ENCODE measurements around the gene ZFYVE1.

Gene ZFYVE1

GRCh38 chr14:72947366-72948160, 79.3 kb downstream of the ZFYVE1 start:
- peaks cover 0 to 55% (median 43%) of the 10 kb centered on the region in 5 donors for H3K36me3 ChIP-seq (ENCODE audit: control insufficient read depth in 5 of 5, insufficient read depth in 5 of 5, low read length in 5 of 5)

GRCh38 chr14:72946491-72946890, 80.4 kb downstream of the ZFYVE1 start:
- Histone ChIP-seq H3K27me3 (ENCODE audit: control insufficient read depth in 5 of 5, insufficient read depth in 4 of 5, low read length in 5 of 5) (no peaks in the 10 kb centered on the region), H3K36me3 (ENCODE audit: control insufficient read depth in 5 of 5, insufficient read depth in 5 of 5, low read length in 5 of 5) (peaks cover 0 to 57% (median 48%) of the 10 kb centered on the region in 5 donors), H3K9ac (ENCODE audit: low read length in 5 of 5) (no peak overlapping the region), H3K4me3 (ENCODE audit: low read depth in 1 of 5, low read length in 5 of 5) (no peak overlapping the region), H3K4me1 (ENCODE audit: control insufficient read depth in 5 of 5, insufficient read depth in 5 of 5, low read length in 5 of 5) (no peaks in the 10 kb centered on the region), H3K27ac (ENCODE audit: low read depth, low read length) (no peak overlapping the region), H3K9me3 (ENCODE audit: control insufficient read depth in 5 of 5, low read length in 5 of 5) (no peaks in the 10 kb centered on the region)

More at GRCh38 chr14:72947366-72948160, 79.3 kb downstream of the ZFYVE1 start:
- no peak overlapping the region for H3K9ac ChIP-seq (ENCODE audit: low read length in 5 of 5)
- H3K4me1 ChIP-seq (ENCODE audit: control insufficient read depth in 5 of 5, insufficient read depth in 5 of 5, low read length in 5 of 5): no peaks in the 10 kb centered on the region
- H3K4me3 ChIP-seq (ENCODE audit: low read depth in 1 of 5, low read length in 5 of 5): no peak overlapping the region
- no peaks in the 10 kb centered on the region for H3K27me3 ChIP-seq (ENCODE audit: control insufficient read depth in 5 of 5, insufficient read depth in 4 of 5, low read length in 5 of 5)
- H3K27ac ChIP-seq (ENCODE audit: low read depth, low read length): no peak overlapping the region
- no peaks in the 10 kb centered on the region for H3K9me3 ChIP-seq (ENCODE audit: control insufficient read depth in 5 of 5, low read length in 5 of 5)

DNA sequence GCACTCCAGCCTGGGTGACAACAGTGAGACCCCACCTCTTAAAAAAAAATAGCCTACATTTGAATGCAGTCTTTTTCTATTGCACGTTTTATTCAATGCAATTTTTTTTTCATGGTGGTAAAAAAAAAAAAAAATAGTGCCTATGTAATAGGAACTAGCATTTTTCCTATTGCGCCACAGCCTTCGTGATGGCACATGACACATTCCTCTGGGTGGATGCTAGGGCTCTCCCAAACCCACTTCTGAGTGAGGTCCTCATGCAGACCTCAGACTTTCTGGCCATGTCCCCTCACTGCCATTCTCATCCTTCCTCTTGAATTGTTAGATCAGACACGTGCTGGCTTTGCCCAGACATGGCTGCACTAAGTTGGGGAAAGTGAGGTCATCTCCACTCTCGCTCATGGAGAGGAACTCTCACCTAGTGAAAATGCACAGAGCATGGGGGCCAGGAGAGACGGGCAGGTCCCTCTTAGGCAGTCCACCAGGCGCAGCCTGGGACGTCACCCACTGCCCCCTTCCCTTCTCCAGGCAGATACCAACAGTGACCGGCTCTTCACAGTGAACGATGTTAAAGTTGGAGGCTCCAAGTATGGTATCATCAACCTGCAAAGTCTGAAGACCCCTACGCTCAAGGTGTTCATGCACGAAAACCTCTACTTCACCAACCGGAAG, 81.4 kb downstream of the ZFYVE1 start:
- H3K36me3 ChIP-seq (ENCODE audit: control insufficient read depth in 5 of 5, insufficient read depth in 5 of 5, low read length in 5 of 5): peaks cover 0 to 59% (median 52%) of the 10 kb centered on the region in 5 donors

GRCh38 chr14:72943876-72944430, 83.0 kb downstream of the ZFYVE1 start:
- no peak overlapping the region for H3K4me3 ChIP-seq (ENCODE audit: low read depth in 1 of 5, low read length in 5 of 5)
- H3K9me3 ChIP-seq (ENCODE audit: control insufficient read depth in 5 of 5, low read length in 5 of 5): no peaks in the 10 kb centered on the region
- no peaks in the 10 kb centered on the region for H3K27me3 ChIP-seq (ENCODE audit: control insufficient read depth in 5 of 5, insufficient read depth in 4 of 5, low read length in 5 of 5)
- H3K36me3 ChIP-seq (ENCODE audit: control insufficient read depth in 5 of 5, insufficient read depth in 5 of 5, low read length in 5 of 5): peaks cover 0 to 74% (median 62%) of the 10 kb centered on the region in 5 donors
- H3K9ac ChIP-seq (ENCODE audit: low read length in 5 of 5): no peak overlapping the region
- no peak overlapping the region for H3K27ac ChIP-seq (ENCODE audit: low read depth, low read length)
- H3K4me1 ChIP-seq (ENCODE audit: control insufficient read depth in 5 of 5, insufficient read depth in 5 of 5, low read length in 5 of 5): no peaks in the 10 kb centered on the region

More for the DNA sequence above, 81.4 kb downstream of the ZFYVE1 start:
- Histone ChIP-seq H3K27me3 (ENCODE audit: control insufficient read depth in 5 of 5, insufficient read depth in 4 of 5, low read length in 5 of 5) (no peaks in the 10 kb centered on the region), H3K9me3 (ENCODE audit: control insufficient read depth in 5 of 5, low read length in 5 of 5) (no peaks in the 10 kb centered on the region), H3K4me1 (ENCODE audit: control insufficient read depth in 5 of 5, insufficient read depth in 5 of 5, low read length in 5 of 5) (no peaks in the 10 kb centered on the region), H3K27ac (ENCODE audit: low read depth, low read length) (no peak overlapping the region), H3K9ac (ENCODE audit: low read length in 5 of 5) (no peak overlapping the region), H3K4me3 (ENCODE audit: low read depth in 1 of 5, low read length in 5 of 5) (no peak overlapping the region)

GRCh38 chr14:72942934-72943333, 84.0 kb downstream of the ZFYVE1 start:
- no peak overlapping the region for H3K9ac ChIP-seq (ENCODE audit: low read length in 5 of 5)
- no peaks in the 10 kb centered on the region for H3K27me3 ChIP-seq (ENCODE audit: control insufficient read depth in 5 of 5, insufficient read depth in 4 of 5, low read length in 5 of 5)
- H3K4me1 ChIP-seq (ENCODE audit: control insufficient read depth in 5 of 5, insufficient read depth in 5 of 5, low read length in 5 of 5): no peaks in the 10 kb centered on the region
- H3K27ac ChIP-seq (ENCODE audit: low read depth, low read length): no peak overlapping the region
- peaks cover 5 to 83% (median 70%) of the 10 kb centered on the region in 5 donors for H3K36me3 ChIP-seq (ENCODE audit: control insufficient read depth in 5 of 5, insufficient read depth in 5 of 5, low read length in 5 of 5)
- no peak overlapping the region for H3K4me3 ChIP-seq (ENCODE audit: low read depth in 1 of 5, low read length in 5 of 5)
- H3K9me3 ChIP-seq (ENCODE audit: control insufficient read depth in 5 of 5, low read length in 5 of 5): no peaks in the 10 kb centered on the region

DNA sequence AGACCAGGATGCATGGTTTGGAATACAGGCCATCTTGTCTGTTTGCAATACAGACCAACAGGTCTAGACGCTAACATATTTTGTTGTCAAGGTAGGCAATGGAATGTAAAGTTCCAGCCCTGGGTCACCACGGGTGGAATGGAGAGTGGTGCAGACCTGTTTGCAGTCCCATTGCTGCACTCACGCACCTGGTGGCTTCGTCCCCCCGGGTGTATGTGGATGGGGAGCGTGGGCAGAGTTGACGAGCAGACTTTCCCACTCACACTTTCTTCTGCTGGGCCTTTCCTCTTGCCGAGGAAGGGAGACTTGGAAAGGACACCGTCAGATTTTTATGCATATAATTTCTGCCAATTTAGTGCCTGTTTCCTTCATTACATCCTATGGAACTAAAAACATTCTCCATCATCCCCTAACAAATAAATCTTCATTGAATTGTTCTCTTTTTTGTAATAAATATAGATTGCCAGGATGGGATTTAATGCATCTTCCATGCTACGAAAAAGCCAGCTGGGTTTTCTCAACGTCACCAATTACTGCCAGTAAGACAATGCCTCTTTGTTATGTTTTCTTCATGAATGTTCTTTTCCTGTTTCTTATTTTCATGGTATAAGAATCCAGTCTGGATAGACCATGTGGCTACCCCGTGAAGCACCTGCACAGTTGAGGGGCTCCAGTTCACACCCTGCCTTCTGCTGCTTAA, 85.5 kb downstream of the ZFYVE1 start:
- Histone ChIP-seq H3K9ac (ENCODE audit: low read length in 5 of 5) (no peak overlapping the region), H3K9me3 (ENCODE audit: control insufficient read depth in 5 of 5, low read length in 5 of 5) (no peaks in the 10 kb centered on the region), H3K36me3 (ENCODE audit: control insufficient read depth in 5 of 5, insufficient read depth in 5 of 5, low read length in 5 of 5) (peaks cover 5 to 71% (median 58%) of the 10 kb centered on the region in 5 donors), H3K27me3 (ENCODE audit: control insufficient read depth in 5 of 5, insufficient read depth in 4 of 5, low read length in 5 of 5) (no peaks in the 10 kb centered on the region), H3K27ac (ENCODE audit: low read depth, low read length) (no peak overlapping the region), H3K4me1 (ENCODE audit: control insufficient read depth in 5 of 5, insufficient read depth in 5 of 5, low read length in 5 of 5) (no peaks in the 10 kb centered on the region), H3K4me3 (ENCODE audit: low read depth in 1 of 5, low read length in 5 of 5) (no peak overlapping the region)

- Histone ChIP-seq H3K27me3 (ENCODE audit: control insufficient read depth in 5 of 5, insufficient read depth in 4 of 5, low read length in 5 of 5) (no peaks in the 10 kb centered on the region), H3K9me3 (ENCODE audit: control insufficient read depth in 5 of 5, low read length in 5 of 5) (no peaks in the 10 kb centered on the region), H3K4me1 (ENCODE audit: control insufficient read depth in 5 of 5, insufficient read depth in 5 of 5, low read length in 5 of 5) (no peaks in the 10 kb centered on the region), H3K36me3 (ENCODE audit: control insufficient read depth in 5 of 5, insufficient read depth in 5 of 5, low read length in 5 of 5) (peaks cover 5 to 59% (median 51%) of the 10 kb centered on the region in 5 donors), H3K27ac (ENCODE audit: low read depth, low read length) (no peak overlapping the region), H3K4me3 (ENCODE audit: low read depth in 1 of 5, low read length in 5 of 5) (no peak overlapping the region), H3K9ac (ENCODE audit: low read length in 5 of 5) (no peak overlapping the region)
Observed at GRCh38 chr14:72939630-72940029, 87.3 kb downstream of the ZFYVE1 start.

DNA sequence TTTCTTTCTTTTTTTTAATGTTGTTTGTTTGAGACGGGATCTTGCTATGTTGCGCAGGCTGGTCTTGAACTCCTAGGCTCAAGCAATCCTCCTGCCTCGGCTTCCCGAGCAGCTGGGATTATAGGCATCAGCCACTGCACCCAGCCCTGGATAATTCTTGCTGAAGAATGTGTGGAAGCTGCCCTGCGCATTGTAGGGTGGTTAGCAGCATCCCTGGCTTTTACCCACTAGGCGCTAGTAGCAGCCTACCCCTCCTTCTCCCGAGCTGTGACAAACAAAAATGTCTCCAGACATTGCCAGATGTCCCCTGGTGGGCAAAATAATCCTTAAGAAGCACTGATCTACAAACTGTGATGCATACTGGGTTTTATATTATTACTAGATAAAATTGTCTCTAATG, 94.0 kb downstream of the ZFYVE1 start:
- H3K4me3 ChIP-seq (ENCODE audit: low read depth in 1 of 5, low read length in 5 of 5): no peak overlapping the region
- no peaks in the 10 kb centered on the region for H3K27me3 ChIP-seq (ENCODE audit: control insufficient read depth in 5 of 5, insufficient read depth in 4 of 5, low read length in 5 of 5)
- no peak overlapping the region for H3K9ac ChIP-seq (ENCODE audit: low read length in 5 of 5)
- no peaks in the 10 kb centered on the region for H3K4me1 ChIP-seq (ENCODE audit: control insufficient read depth in 5 of 5, insufficient read depth in 5 of 5, low read length in 5 of 5)
- H3K9me3 ChIP-seq (ENCODE audit: control insufficient read depth in 5 of 5, low read length in 5 of 5): no peaks in the 10 kb centered on the region
- H3K27ac ChIP-seq (ENCODE audit: low read depth, low read length): no peak overlapping the region
- peaks cover 0 to 1% (median under 1%) of the 10 kb centered on the region in 5 donors for H3K36me3 ChIP-seq (ENCODE audit: control insufficient read depth in 5 of 5, insufficient read depth in 5 of 5, low read length in 5 of 5)

DNA sequence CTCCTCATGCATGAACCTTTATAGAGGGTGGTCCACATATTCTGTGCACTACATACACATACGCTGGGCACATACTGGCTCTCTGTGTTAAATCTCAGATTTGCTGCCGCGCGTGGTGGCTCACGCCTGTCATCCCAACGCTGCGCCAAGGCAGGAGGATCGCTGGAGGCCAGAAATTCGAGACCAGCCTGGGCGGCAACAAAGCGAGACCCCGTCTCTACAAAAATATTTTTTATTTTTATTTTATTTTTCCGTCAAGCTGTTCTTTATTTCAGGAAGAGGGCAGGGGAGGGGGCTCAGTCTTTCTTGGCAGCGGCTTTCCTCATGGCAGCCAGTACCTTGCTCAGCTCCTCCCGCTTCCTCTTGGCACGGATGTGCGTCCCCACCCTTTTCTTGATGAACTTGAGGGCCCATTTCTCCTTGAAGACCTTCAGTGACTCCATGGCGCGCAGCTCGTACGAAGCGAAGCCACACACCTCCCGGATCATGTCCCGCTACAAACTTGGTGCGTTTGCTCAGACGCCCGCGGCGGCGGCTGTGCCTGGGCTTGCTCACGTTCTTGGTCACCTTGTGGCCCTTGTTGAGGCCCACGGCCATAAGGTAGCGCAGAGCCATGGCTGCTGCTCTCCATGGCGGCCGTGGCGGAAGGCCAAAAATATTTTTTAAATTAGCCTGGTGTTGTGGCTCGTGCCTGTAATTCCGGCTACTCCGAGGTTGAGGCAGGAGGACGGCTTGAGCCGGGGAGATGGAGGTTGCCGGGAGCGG, 97.4 kb downstream of the ZFYVE1 start:
- H3K27me3 ChIP-seq (ENCODE audit: control insufficient read depth in 5 of 5, insufficient read depth in 4 of 5, low read length in 5 of 5): no peaks in the 10 kb centered on the region
- H3K4me3 ChIP-seq (ENCODE audit: low read depth in 1 of 5, low read length in 5 of 5): no peak overlapping the region
- H3K36me3 ChIP-seq (ENCODE audit: control insufficient read depth in 5 of 5, insufficient read depth in 5 of 5, low read length in 5 of 5): no peaks in the 10 kb centered on the region

More for the DNA sequence above, 97.4 kb downstream of the ZFYVE1 start:
- no peaks in the 10 kb centered on the region for H3K9me3 ChIP-seq (ENCODE audit: control insufficient read depth in 5 of 5, low read length in 5 of 5)
- no peak overlapping the region for H3K27ac ChIP-seq (ENCODE audit: low read depth, low read length)
- peaks cover 1 to 21% (median 14%) of the 10 kb centered on the region in 5 donors for H3K4me1 ChIP-seq (ENCODE audit: control insufficient read depth in 5 of 5, insufficient read depth in 5 of 5, low read length in 5 of 5)
- no peak overlapping the region for H3K9ac ChIP-seq (ENCODE audit: low read length in 5 of 5)
